Breast epithelium (tissue), 3 donors: Measurements from ENCODE around the gene F5.

ENCODE experiments used
- POLR2A ChIP-seq: fragments of 450-650 bp; IDR thresholded peaks from one replicate; pipeline ENCODE4 v1.6.1; 2016; ENCODE audit warnings: antibody characterized with exemption, mild to moderate bottlenecking, moderate library complexity
- TF ChIP-seq, protein P1 (sequence below), 3 donors: fragments of 450-650 bp; IDR thresholded peaks; one replicate each; pipeline ENCODE4 v1.5.1; 2016 to 2017; ENCODE audit warnings: antibody characterized with exemption in 3 of 3, mild to moderate bottlenecking in 3 of 3, moderate library complexity in 3 of 3

DNA sequence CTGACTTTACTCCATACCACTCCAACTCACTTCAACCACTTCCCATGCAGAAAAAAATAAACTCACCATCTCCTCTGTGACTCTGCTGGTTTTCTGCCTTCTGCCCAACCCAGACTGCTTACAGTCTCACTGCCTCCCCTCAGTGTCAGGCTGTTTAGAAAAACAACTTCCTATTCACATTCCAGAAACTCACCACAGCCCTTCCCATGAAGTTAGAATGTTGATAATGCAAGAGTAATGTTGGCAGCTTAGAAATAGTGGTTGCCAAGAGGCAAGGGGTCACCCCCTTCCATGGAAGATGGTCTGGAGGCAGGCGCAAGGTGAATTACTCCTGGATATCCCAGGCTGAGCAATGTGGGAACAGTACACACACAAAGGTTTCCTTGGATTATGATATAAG lies 43.7 kb upstream of the F5 start, which contains the start of gene SELP:
- no peak for TF ChIP-seq POLR2A
- TF ChIP-seq, protein P1, sequence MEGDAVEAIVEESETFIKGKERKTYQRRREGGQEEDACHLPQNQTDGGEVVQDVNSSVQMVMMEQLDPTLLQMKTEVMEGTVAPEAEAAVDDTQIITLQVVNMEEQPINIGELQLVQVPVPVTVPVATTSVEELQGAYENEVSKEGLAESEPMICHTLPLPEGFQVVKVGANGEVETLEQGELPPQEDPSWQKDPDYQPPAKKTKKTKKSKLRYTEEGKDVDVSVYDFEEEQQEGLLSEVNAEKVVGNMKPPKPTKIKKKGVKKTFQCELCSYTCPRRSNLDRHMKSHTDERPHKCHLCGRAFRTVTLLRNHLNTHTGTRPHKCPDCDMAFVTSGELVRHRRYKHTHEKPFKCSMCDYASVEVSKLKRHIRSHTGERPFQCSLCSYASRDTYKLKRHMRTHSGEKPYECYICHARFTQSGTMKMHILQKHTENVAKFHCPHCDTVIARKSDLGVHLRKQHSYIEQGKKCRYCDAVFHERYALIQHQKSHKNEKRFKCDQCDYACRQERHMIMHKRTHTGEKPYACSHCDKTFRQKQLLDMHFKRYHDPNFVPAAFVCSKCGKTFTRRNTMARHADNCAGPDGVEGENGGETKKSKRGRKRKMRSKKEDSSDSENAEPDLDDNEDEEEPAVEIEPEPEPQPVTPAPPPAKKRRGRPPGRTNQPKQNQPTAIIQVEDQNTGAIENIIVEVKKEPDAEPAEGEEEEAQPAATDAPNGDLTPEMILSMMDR (IDR thresholded peaks at IDR 0.05): no peak
